NCI-H2227 (cell line): ENCODE results near the gene ARFGAP3.
A peak's percentile ranks its signal among the peaks of the same experiment; 100 is the strongest.

Source experiments
- DNase-seq: peaks from one replicate; lab custom pipeline; 2025; ENCODE audit not compliant: unreplicated experiment; lab: John Stamatoyannopoulos, UW

ARFGAP3 gene

GRCh38 chr22:42825796-42826195 is 31.3 kb downstream of the ARFGAP3 start:
- no peak for DNase-seq

DNA sequence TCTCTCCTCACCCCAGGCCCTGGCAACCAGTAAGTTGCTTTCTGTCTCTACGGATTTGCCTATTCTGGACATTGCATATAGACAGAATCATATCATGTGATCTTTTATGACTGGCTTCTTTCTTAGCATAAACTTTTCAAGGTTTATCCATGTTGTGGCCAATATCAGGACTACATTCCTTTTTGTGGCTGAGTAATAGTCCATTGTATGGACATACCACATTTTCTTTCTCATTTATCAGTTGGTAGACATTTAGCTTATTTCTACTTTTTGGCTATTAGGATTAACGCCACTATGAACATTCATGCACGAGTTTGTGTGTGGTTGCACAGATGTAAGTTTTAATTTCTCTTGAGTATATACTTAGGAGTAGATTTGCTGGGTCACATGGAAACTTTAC is 35.7 kb downstream of the ARFGAP3 start:
- DNase-seq = no peak

- DNase-seq = no peak
These were observed 36.9 kb downstream of the ARFGAP3 start for GRCh38 chr22:42820045-42820763.

DNA sequence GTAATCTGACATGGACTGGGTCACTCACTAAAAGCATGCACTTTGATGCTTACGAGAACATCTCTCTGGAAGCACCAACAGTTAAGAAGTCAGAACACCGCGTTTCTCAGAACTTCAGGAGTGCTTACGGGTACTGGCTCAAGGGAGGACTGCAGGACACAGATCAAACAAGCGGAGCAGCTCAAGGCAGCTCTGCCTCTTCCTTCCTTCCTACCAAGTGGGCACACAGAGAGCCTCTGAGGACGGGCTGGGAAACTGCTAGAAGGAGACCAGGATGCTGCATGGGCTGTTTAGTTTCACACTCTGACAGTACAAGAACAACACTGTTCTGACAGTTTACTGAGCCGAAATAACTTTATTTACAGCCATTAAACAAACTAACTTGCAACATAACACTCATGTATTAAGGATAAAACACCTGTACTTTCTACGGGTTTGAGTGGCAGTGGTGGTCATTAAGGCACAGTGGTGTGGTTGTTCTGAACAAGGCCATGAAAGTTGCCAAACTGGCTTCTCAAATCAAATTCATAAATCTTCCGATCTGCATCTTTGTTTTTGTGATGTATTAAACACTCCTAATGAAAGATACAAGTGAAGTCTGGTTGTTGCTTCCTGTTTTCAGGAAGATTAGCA is 37.5 kb downstream of the ARFGAP3 start:
- no peak for DNase-seq

DNA sequence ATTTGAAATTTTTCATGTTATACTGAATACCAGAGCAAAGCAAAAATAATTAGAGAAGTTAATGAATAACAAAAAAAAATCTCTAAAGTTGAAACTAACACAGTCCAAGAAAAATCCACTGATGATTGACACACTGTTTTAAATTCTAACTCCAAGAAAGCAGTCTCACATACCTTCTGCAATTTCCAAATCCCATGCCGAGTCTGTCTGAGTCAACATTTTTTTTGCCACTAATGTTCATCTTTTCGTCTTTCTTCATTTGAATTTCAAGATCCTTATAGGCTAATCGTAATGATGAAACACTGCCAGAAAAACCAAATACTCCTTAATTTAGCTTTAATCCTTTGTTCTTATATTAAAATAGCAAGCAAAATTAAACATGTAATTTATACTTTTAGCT is 39.5 kb downstream of the ARFGAP3 start:
- no peak for DNase-seq

- DNase-seq = no peak
These were observed 40.7 kb downstream of the ARFGAP3 start for GRCh38 chr22:42816336-42816735.

DNA sequence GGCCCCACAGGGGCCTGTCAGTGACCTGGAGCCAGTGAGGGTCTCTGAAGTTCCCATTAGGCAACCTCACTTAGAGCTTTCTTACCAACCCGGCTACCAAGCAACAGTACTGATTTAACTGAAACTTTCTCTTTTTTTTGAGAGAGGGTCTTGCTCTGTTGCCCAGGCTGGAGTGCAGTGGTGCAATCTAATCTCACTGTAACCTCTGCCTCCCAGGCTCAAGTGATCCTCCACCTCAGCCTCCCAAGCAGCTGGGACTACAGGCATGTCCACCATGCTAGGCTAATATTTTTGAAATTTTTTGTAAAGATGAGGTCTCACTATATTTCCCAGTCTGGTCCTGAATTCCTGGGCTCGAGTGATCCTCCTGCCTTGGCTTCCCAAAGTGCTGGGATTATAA is 42.5 kb downstream of the ARFGAP3 start:
- no peak for DNase-seq

GRCh38 chr22:42814215-42814614 is 42.9 kb downstream of the ARFGAP3 start:
- peak; percentile 46 for DNase-seq

DNA sequence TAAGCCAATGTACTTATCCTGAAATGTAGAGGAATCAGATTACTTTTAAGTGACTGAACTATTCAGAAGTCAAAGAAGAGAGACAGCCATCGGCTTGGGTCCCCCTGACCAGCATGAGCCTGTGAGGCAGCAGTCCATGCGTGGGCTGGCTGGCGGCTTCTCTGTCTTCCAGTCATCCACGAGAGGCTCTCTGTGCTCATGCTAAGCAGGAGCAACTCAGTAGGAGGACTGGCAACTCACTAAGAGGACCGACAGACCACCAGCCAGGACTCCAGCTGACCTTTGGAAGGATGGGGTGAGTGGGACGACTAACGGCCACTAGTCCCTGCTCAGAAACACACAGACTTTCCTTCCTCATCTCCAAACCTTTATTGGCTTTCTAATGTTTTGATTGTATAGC is 43.6 kb downstream of the ARFGAP3 start:
- no peak for DNase-seq

DNA sequence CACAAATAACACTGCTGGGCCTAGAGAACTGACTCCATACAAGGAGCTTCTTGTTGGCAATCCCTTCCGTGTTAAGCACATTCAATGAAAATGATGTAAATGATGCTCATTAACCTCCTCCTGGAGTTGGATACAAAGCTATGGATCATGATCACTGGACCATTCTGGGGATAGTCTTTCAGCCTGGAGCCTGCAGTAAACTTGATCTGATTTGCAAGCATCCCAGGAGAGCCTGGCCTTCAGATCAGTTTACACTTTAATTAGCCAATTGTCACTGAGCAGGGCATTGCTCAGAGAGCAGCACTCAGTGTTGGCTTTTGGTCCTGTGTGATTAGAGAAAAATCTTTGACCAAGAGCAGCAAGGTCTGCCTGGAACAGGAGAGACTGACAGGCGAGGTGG is 45.6 kb downstream of the ARFGAP3 start:
- no peak for DNase-seq

- no peak for DNase-seq
These were observed 48.6 kb downstream of the ARFGAP3 start for GRCh38 chr22:42808521-42808920.

GRCh38 chr22:42807185-42807584 is 49.9 kb downstream of the ARFGAP3 start:
- DNase-seq = no peak

DNA sequence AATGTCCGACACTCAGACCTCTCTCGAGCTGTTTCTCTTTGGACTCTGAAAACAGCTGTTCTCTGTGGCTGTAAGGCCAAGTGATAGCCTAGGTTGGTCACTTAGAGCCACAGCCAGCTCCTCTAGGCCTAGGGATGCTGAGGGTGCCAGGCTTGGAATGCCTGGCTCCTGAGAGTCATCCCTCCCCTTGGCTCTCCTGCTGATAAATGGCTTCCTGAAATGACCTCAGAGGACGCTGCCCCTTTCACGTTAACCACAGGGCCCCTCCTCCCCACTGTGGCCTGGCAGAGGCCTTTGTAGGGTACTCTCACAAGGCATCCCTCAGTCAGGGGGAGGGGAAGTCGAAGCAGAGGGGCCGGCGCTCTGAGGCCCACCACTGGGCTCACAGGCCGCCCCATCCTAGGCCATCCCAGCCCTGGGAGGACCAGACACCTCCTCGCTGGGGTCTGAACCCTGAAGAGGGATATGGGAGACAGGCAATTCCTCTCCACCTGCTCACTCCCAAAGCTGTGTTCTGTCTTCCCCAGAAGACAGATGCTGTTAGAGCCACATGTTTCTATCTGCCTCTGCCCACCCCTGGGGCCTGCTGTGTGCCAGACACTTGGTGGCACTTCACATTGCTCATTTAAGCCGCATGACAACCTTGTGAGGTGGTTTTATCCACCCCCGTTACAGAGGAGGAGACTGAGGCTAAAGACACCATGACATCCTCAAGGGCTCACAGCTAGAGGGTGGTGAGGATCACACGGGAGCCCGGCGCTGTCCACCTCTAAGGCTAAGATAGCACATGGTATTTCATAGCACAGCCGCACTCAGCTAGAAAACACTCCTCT is 50.9 kb downstream of the ARFGAP3 start:
- no peak for DNase-seq

- DNase-seq = no peak
These were observed 51.8 kb downstream of the ARFGAP3 start for GRCh38 chr22:42805016-42805997.

DNA sequence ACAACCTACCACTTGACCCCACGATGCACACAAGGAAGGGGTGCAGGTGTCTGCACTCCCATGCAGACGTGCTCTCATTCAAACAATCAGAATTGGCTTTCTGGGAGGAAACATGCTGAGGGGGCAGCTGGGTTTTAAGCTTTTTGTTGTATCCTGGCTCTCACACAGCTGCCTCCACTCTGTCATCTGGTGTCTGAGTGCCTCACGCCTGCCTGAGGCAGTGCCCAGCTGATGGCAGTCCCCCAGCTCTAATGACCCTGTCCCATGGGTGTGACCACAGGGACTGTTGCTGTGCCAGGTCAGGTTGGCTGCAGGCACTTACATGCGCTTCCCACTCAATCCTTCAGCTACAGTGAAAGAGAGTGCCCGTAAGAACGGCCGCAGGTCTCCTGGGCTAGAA is 53.7 kb downstream of the ARFGAP3 start:
- DNase-seq = no peak

- DNase-seq = no peak
These were observed 55.6 kb downstream of the ARFGAP3 start for GRCh38 chr22:42801252-42802080.

- no peak for DNase-seq
These were observed 56.4 kb downstream of the ARFGAP3 start for GRCh38 chr22:42800451-42801251.

- DNase-seq = no peak
These were observed 57.3 kb downstream of the ARFGAP3 start for GRCh38 chr22:42799461-42800405.
